SIG-M5 treated with dmso at 0.1 percent for 504 hours (cell line): ENCODE measurements around the gene SPTBN1.
"Not testable (repeated sequence)": the region's sequence is repeated elsewhere in the genome, so short reads cannot be mapped to it uniquely, and the experiment has no call there.

Experiments used
- DNase-seq: peaks from one replicate; lab custom pipeline; 2025; ENCODE audit not compliant: unreplicated experiment; lab: John Stamatoyannopoulos, UW

SPTBN1 gene

GRCh38 chr2:54500404-54501205 is 44.5 kb downstream of the SPTBN1 start:
- no peak for DNase-seq

GRCh38 chr2:54502731-54503130 is 46.6 kb downstream of the SPTBN1 start:
- DNase-seq = no peak

- DNase-seq = peak; percentile 35
These were observed 47.1 kb downstream of the SPTBN1 start for GRCh38 chr2:54503192-54503591.

- DNase-seq = no peak
These were observed 47.7 kb downstream of the SPTBN1 start for GRCh38 chr2:54503828-54504227.

- no peak for DNase-seq
These were observed 48.7 kb downstream of the SPTBN1 start for GRCh38 chr2:54504866-54505265.

GRCh38 chr2:54508541-54508940 is 52.4 kb downstream of the SPTBN1 start:
- no peak for DNase-seq

- not testable (repeated sequence) for DNase-seq
These were observed 52.9 kb downstream of the SPTBN1 start for GRCh38 chr2:54509043-54509442.

- DNase-seq = no peak
These were observed 54.8 kb downstream of the SPTBN1 start for GRCh38 chr2:54510916-54511315.

GRCh38 chr2:54512183-54512582 is 56.1 kb downstream of the SPTBN1 start:
- no peak for DNase-seq

GRCh38 chr2:54512663-54513362 is 56.7 kb downstream of the SPTBN1 start:
- no peak for DNase-seq

GRCh38 chr2:54513363-54513715 is 57.2 kb downstream of the SPTBN1 start:
- DNase-seq = no peak

- DNase-seq = no peak
These were observed 58.9 kb downstream of the SPTBN1 start for GRCh38 chr2:54514822-54515569.

GRCh38 chr2:54516842-54517241 is 60.7 kb downstream of the SPTBN1 start:
- DNase-seq = no peak

- not testable (repeated sequence) for DNase-seq
These were observed 61.9 kb downstream of the SPTBN1 start for GRCh38 chr2:54518016-54518415.

GRCh38 chr2:54518430-54518829 is 62.3 kb downstream of the SPTBN1 start:
- no peak for DNase-seq

GRCh38 chr2:54519841-54520459 is 63.8 kb downstream of the SPTBN1 start:
- DNase-seq = no peak

- DNase-seq = no peak
These were observed 64.6 kb downstream of the SPTBN1 start for GRCh38 chr2:54520687-54521086.

- DNase-seq = peak; percentile 34
These were observed 66.6 kb downstream of the SPTBN1 start for GRCh38 chr2:54522624-54523281.

- DNase-seq = no peak
These were observed 67.3 kb downstream of the SPTBN1 start for GRCh38 chr2:54523324-54523959.

GRCh38 chr2:54524226-54524991 is 68.3 kb downstream of the SPTBN1 start:
- peak; percentile 72 for DNase-seq
